DOHH2 (cell line): Measurements from ENCODE around the gene AGBL1.

ENCODE experiments used
- CTCF ChIP-seq: fragments of 200-600 bp; sonication (generic); IDR thresholded peaks from one replicate; pipeline ENCODE4 v1.5.1; 2014; ENCODE audit warnings: antibody characterized with exemption, mild to moderate bottlenecking, low read depth, low read length; ENCODE audit not compliant: poor library complexity, severe bottlenecking
- EZH2phosphoT487 ChIP-seq: fragments of 200-600 bp; sonication (generic); IDR thresholded peaks from 2 replicates; pipeline ENCODE4 v1.6.1; 2017; ENCODE audit warnings: borderline replicate concordance, mild to moderate bottlenecking, antibody characterized with exemption, low read length, moderate library complexity, mixed read lengths

GRCh38 chr15:86570738-86571137 lies 491.1 kb downstream of the AGBL1 start:
- TF ChIP-seq CTCF (no peak), EZH2phosphoT487 (no peak)
